Transverse colon (tissue), 4 donors: ENCODE data around the gene CELSR1. TPM values are rescaled to one million over a fixed set of nuclear protein-coding genes. Genes with fewer than 3 reads are reported as not detected.

Experiments used
- DNase-seq: peaks from one replicate; pipeline ENCODE4 v3.0.0-alpha.2; 2019
- H3K27ac ChIP-seq, 4 donors: fragments of 200-600 bp; sonication (generic); 2 replicates each; pipeline ENCODE4 v1.5.1; 2016 to 2018; ENCODE audit warnings: inconsistent platforms in 4 of 4
- H3K27me3 ChIP-seq: fragments of 200-600 bp; sonication (generic); 2 replicates; pipeline ENCODE4 v1.5.1; 2017; ENCODE audit warnings: inconsistent platforms
- H3K36me3 ChIP-seq, 4 donors: fragments of 200-600 bp; sonication (generic); 2 replicates each; pipeline ENCODE4 v1.5.1; 2017 to 2019; ENCODE audit warnings: inconsistent platforms in 4 of 4
- H3K4me1 ChIP-seq, 4 donors: fragments of 200-600 bp; sonication (generic); 2 replicates each; pipeline ENCODE4 v1.5.1; 2017 to 2020; ENCODE audit warnings: inconsistent platforms in 4 of 4
- H3K4me3 ChIP-seq, 4 donors: fragments of 200-600 bp; sonication (generic); 1 replicate in 1 of 4; 2 replicates in 3 of 4; pipeline versions ENCODE4 v1.5.1 to v1.6.1; 2017 to 2019; ENCODE audit warnings: inconsistent platforms in 4 of 4
- H3K9me3 ChIP-seq, 2 donors: fragments of 200-600 bp; sonication (generic); 2 replicates each; pipeline ENCODE4 v1.5.1; 2017 to 2019; ENCODE audit warnings: inconsistent platforms in 2 of 2
- CTCF ChIP-seq, 5 experiments: fragments of 200-600 bp in 3 of 5; fragments of 450-650 bp in 2 of 5; sonication (generic) in 3 of 5; IDR thresholded peaks; 1 replicate in 2 of 5; 2 replicates in 3 of 5; pipeline ENCODE4 v1.5.1; 2016 to 2017; ENCODE audit warnings: antibody characterized with exemption in 5 of 5, inconsistent platforms in 3 of 5, mild to moderate bottlenecking in 2 of 5, moderate library complexity in 1 of 5
- EP300 ChIP-seq: sonication (generic); formaldehyde crosslinking; IDR thresholded peaks from one replicate; pipeline ENCODE4 v1.6.1; 2017; ENCODE audit warnings: antibody characterized with exemption, low read depth
- POLR2A ChIP-seq: fragments of 450-650 bp; IDR thresholded peaks from one replicate; pipeline ENCODE4 v1.6.1; 2016; ENCODE audit warnings: antibody characterized with exemption, mild to moderate bottlenecking, moderate library complexity
- POLR2AphosphoS5 ChIP-seq, 3 donors: sonication (generic); formaldehyde crosslinking; IDR thresholded peaks; one replicate each; pipeline ENCODE4 v1.6.1; 2016; ENCODE audit warnings: antibody characterized with exemption in 3 of 3
- WGBS, 2 donors: methylation state at CpG; one replicate each; pipeline ENCODE4 v1.1.5; 2018; ENCODE audit warnings: low coverage in 1 of 2; 5-methylcytosine and 5-hydroxymethylcytosine counted together
- in situ Hi-C, 4 donors: fragments of 200-750 bp; cut with MboI; loops; one replicate each; pipeline versions ENCODE4 v1.15.0 to v1.15.1; 2017; ENCODE audit warnings: low sequenced_read_pairs in 3 of 4, low pct_ligation_motif_present in 1 of 4, low pct_unique_long_range_greater_than_20kb in 1 of 4
- intact Hi-C: fragments of 100-400 bp; cut with DNase I; formaldehyde crosslinking; loops from one replicate; pipeline ENCODE4 v1.15.1; 2023; ENCODE audit warnings: low total_unique reads
- total RNA-seq, 4 donors: library from RNA; depleted of rRNA; stranded (reverse); fragments of >200 nt; gene quantifications; one replicate each; pipeline ENCODE4 v1.1.0, GENCODE V29; 2016

CELSR1 gene
- total RNA-seq, 4 donors from 2014 or later, result 0.96 to 2.5 (median 1.4) TPM

- H3K36me3 ChIP-seq, result no peaks in the 10 kb centered on the region
- no peak overlapping the region for H3K4me3 ChIP-seq
- TF ChIP-seq POLR2AphosphoS5 (IDR thresholded peaks at IDR 0.05) (no peak), POLR2A (no peak), CTCF (IDR thresholded peaks at IDR 0.05) (no peak), EP300 (no peak)
- in situ Hi-C loops (no loop called here), intact Hi-C loops (no loop called here)
- no peak for DNase-seq
- no peaks in the 10 kb centered on the region for H3K9me3 ChIP-seq
- WGBS, 2 donors, result 18% methylated on average over 1 of the region's 1 CpG; no CpG with 5 or more reads in 1 of the 2 donors
- no peak overlapping the region for H3K27ac ChIP-seq
- no peaks in the 10 kb centered on the region for H3K4me1 ChIP-seq
- peaks cover 2% of the 10 kb centered on the region for H3K27me3 ChIP-seq
These were observed 57.0 kb downstream of the CELSR1 start for GRCh38 chr22:46480396-46480795.

GRCh38 chr22:46479046-46479445 is 58.4 kb downstream of the CELSR1 start:
- no peaks in the 10 kb centered on the region for H3K4me1 ChIP-seq
- in situ Hi-C loops (no loop called here), intact Hi-C loops (no loop called here)
- TF ChIP-seq POLR2AphosphoS5 (IDR thresholded peaks at IDR 0.05) (no peak), POLR2A (no peak), CTCF (IDR thresholded peaks at IDR 0.05) (no peak), EP300 (no peak)
- no peak overlapping the region for H3K4me3 ChIP-seq
- WGBS, 2 donors, result 88 to 94% methylated on average over 7 to 15 of the region's 16 CpGs
- no peaks in the 10 kb centered on the region for H3K9me3 ChIP-seq
- no peak overlapping the region for H3K27ac ChIP-seq
- H3K36me3 ChIP-seq, result no peaks in the 10 kb centered on the region
- DNase-seq, result no peak
- H3K27me3 ChIP-seq, result peaks cover 2% of the 10 kb centered on the region

- H3K36me3 ChIP-seq, result no peaks in the 10 kb centered on the region
- in situ Hi-C loops (no loop called here), intact Hi-C loops (no loop called here)
- peaks cover 2% of the 10 kb centered on the region for H3K27me3 ChIP-seq
- no peak overlapping the region for H3K4me3 ChIP-seq
- H3K4me1 ChIP-seq, result no peaks in the 10 kb centered on the region
- no peak for TF ChIP-seq POLR2A
- TF ChIP-seq EP300, result no peak
- H3K9me3 ChIP-seq, result no peaks in the 10 kb centered on the region
- H3K27ac ChIP-seq, result no peak overlapping the region
- no peak for DNase-seq
- 92 to 94% methylated on average over 8 to 17 of the region's 17 CpGs for WGBS, 2 donors
These were observed 59.3 kb downstream of the CELSR1 start for GRCh38 chr22:46478083-46478551.

GRCh38 chr22:46476547-46476941 is 60.9 kb downstream of the CELSR1 start:
- Histone ChIP-seq H3K9me3 (no peaks in the 10 kb centered on the region), H3K27ac (no peak overlapping the region), H3K4me3 (no peak overlapping the region), H3K36me3 (no peaks in the 10 kb centered on the region), H3K4me1 (no peaks in the 10 kb centered on the region), H3K27me3 (peaks cover 2% of the 10 kb centered on the region)
- TF ChIP-seq EP300 (no peak), POLR2AphosphoS5 (IDR thresholded peaks at IDR 0.05) (no peak), POLR2A (no peak), CTCF (IDR thresholded peaks at IDR 0.05) (no peak)
- no peak for DNase-seq
- in situ Hi-C loops (no loop called here), intact Hi-C loops (no loop called here)
- WGBS, 2 donors, result 65 to 71% methylated on average over 8 of the region's 8 CpGs
